ENCODE measurements around the gene NKX1-2. TPM values are rescaled to one million over a fixed set of nuclear protein-coding genes. Genes with fewer than 3 reads are reported as not detected.

The NKX1-2 gene
- total RNA-seq, 1 experiment from 2014 or later, result 3.4 TPM

DNA sequence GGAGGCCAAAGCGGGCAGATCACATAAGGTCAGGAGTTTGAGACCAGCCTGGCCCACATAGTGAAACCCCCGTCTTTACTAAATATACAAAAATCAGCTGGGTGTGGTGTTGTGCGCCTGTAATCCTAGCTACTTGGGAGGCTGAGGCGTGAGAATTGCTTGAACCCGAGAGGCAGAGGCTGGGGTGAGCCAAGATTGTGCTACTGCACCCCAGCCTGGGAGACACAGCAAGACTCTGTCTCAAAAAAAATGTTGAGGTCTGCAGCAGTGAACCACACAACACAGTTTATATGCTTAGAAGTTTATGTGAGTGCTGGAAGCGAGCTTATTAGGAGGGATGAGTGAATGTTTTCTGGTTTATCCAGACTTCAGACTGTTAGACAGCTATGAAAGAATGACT is 22.2 kb upstream of the NKX1-2 start:
- intact Hi-C loops (cut with micrococcal nuclease), result no loop called here
- H3K9me3 ChIP-seq (ENCODE audit: control insufficient read depth in 1 of 2, insufficient read depth in 1 of 2, low read depth in 1 of 2, low read length in 2 of 2), result no peaks in the 10 kb centered on the region
- no peaks in the 10 kb centered on the region for H3K27me3 ChIP-seq (ENCODE audit: insufficient read depth, low read length)
- POLR2A ChIA-PET, result interaction anchor here (1.1 to 1.3 kb wide), 2 partner anchors 11 to 306 kb away, joined by 3 read pairs; partner anchors contain the start of gene LHPP
- H3K4me3 ChIP-seq (replicated peaks in 1 of 2; ENCODE audit: low read depth in 1 of 2, low read length in 2 of 2), result no peak overlapping the region
- RAD21 ChIA-PET (ENCODE audit: low non-redundant PET in 1 of 2, low total read pairs in 2 of 2, uncharacterized antibody in 2 of 2, unreplicated experiment in 2 of 2), result no interaction called here
- H3K4me1 ChIP-seq (ENCODE audit: control insufficient read depth in 1 of 2, insufficient read depth in 2 of 2, low read length in 2 of 2), result peaks cover 3 to 9% of the 10 kb centered on the region in 2 experiments; a peak in 2 of 4 replicates
- CTCF ChIA-PET, result interaction anchor here (1.2 kb wide), 1 partner anchor 11 kb away, joined by 4 read pairs; the partner anchor contains the start of gene LHPP
- TF ChIP-seq YY1 (IDR thresholded peaks at IDR 0.05; ENCODE audit: extremely low read depth, insufficient replicate concordance, low read depth, low read length) (no peak), SRF (IDR thresholded peaks at IDR 0.05; ENCODE audit: low read depth) (no peak), ELF1 (IDR thresholded peaks at IDR 0.05; ENCODE audit: borderline replicate concordance, low read depth) (no peak), POLR2A (IDR thresholded peaks at IDR 0.05; ENCODE audit: borderline replicate concordance, extremely low read depth, insufficient read depth, insufficient read length) (no peak), POLR2AphosphoS5 (IDR thresholded peaks at IDR 0.05; ENCODE audit: low read depth, low read length) (no peak), RAD21 (IDR thresholded peaks at IDR 0.05; ENCODE audit: low read depth) (no peak), CEBPB (IDR thresholded peaks at IDR 0.05; ENCODE audit: low read depth) (no peak), ZNF274 (IDR thresholded peaks at IDR 0.05; ENCODE audit: low read depth, low read length) (no peak), TCF7L2 (IDR thresholded peaks at IDR 0.05; ENCODE audit: borderline replicate concordance, extremely low read depth, insufficient read depth, insufficient read length) (no peak), SIN3A (IDR thresholded peaks at IDR 0.05; ENCODE audit: low read depth) (no peak), EZH2phosphoT487 (IDR thresholded peaks at IDR 0.05; ENCODE audit: borderline replicate concordance) (no peak)
- TF ChIP-seq, protein P1, sequence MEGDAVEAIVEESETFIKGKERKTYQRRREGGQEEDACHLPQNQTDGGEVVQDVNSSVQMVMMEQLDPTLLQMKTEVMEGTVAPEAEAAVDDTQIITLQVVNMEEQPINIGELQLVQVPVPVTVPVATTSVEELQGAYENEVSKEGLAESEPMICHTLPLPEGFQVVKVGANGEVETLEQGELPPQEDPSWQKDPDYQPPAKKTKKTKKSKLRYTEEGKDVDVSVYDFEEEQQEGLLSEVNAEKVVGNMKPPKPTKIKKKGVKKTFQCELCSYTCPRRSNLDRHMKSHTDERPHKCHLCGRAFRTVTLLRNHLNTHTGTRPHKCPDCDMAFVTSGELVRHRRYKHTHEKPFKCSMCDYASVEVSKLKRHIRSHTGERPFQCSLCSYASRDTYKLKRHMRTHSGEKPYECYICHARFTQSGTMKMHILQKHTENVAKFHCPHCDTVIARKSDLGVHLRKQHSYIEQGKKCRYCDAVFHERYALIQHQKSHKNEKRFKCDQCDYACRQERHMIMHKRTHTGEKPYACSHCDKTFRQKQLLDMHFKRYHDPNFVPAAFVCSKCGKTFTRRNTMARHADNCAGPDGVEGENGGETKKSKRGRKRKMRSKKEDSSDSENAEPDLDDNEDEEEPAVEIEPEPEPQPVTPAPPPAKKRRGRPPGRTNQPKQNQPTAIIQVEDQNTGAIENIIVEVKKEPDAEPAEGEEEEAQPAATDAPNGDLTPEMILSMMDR (IDR thresholded peaks at IDR 0.05 in 2 of 3, conservative IDR thresholded peaks at IDR 0.05 in 1 of 3; ENCODE audit: borderline replicate concordance in 1 of 3, insufficient read depth in 1 of 3, low read depth in 2 of 3, low read length in 2 of 3), result no peak
- TF ChIP-seq, protein P2, sequence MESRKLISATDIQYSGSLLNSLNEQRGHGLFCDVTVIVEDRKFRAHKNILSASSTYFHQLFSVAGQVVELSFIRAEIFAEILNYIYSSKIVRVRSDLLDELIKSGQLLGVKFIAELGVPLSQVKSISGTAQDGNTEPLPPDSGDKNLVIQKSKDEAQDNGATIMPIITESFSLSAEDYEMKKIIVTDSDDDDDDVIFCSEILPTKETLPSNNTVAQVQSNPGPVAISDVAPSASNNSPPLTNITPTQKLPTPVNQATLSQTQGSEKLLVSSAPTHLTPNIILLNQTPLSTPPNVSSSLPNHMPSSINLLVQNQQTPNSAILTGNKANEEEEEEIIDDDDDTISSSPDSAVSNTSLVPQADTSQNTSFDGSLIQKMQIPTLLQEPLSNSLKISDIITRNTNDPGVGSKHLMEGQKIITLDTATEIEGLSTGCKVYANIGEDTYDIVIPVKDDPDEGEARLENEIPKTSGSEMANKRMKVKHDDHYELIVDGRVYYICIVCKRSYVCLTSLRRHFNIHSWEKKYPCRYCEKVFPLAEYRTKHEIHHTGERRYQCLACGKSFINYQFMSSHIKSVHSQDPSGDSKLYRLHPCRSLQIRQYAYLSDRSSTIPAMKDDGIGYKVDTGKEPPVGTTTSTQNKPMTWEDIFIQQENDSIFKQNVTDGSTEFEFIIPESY (IDR thresholded peaks at IDR 0.05; ENCODE audit: extremely low read depth, insufficient replicate concordance, low read length), result no peak
- H3K4me2 ChIP-seq (ENCODE audit: low read length), result no peak overlapping the region
- no peak for ATAC-seq
- no peak overlapping the region for H2AFZ ChIP-seq (ENCODE audit: low read depth, low read length, poor library complexity, severe bottlenecking)
- no peak for DNase-seq (ENCODE audit: low read depth, low spot score)
- H3K9me2 ChIP-seq (ENCODE audit: insufficient read depth), result no peaks in the 10 kb centered on the region
- H3K9ac ChIP-seq (ENCODE audit: low read length), result no peak overlapping the region
- no peaks in the 10 kb centered on the region for H4K20me1 ChIP-seq (ENCODE audit: insufficient read depth)
- no peak overlapping the region for H3K27ac ChIP-seq (ENCODE audit: low read depth, low read length)
- BruUV-seq (replicated peaks), result no TSS peak
- peaks cover 2% of the 10 kb centered on the region; the same call in 1 of the 2 replicates for H3K79me2 ChIP-seq (ENCODE audit: insufficient read depth, low read length)
- no peaks in the 10 kb centered on the region for H3K36me3 ChIP-seq (ENCODE audit: control insufficient read depth in 1 of 2, insufficient read depth in 2 of 2, low read length in 2 of 2)
